ENCODE measurements around the gene COL28A1. TPM values are rescaled to one million over a fixed set of nuclear protein-coding genes. Genes with fewer than 3 reads are reported as not detected.

The COL28A1 gene
- total RNA-seq, 1 experiment from 2014 or later, result 2.2 TPM

- Histone ChIP-seq H3K4me2 (no peak overlapping the region), H2AFZ (no peak overlapping the region), H4K20me1 (ENCODE audit: insufficient read depth) (no peaks in the 10 kb centered on the region), H3K9me3 (ENCODE audit: insufficient read depth, low read depth) (peaks cover 30% of the 10 kb centered on the region), H3K27me3 (ENCODE audit: insufficient read depth, low read depth) (no peaks in the 10 kb centered on the region), H3K36me3 (ENCODE audit: low read depth) (no peaks in the 10 kb centered on the region), H3F3A (ENCODE audit: insufficient read depth, low read depth) (peaks cover 10% of the 10 kb centered on the region; the same call in 1 of the 2 replicates), H3K4me1 (replicated peaks; ENCODE audit: insufficient read depth) (peaks cover 48% of the 10 kb centered on the region), H3K4me3 (no peak overlapping the region), H3K27ac (no peak overlapping the region), H3K9me2 (ENCODE audit: insufficient read depth) (no peaks in the 10 kb centered on the region), H3K79me2 (ENCODE audit: low read depth) (no peaks in the 10 kb centered on the region)
- CTCF ChIA-PET, result no interaction called here
- no TSS peak for BruUV-seq (replicated peaks)
- DNase-seq, result no peak
- intact Hi-C loops (cut with micrococcal nuclease; ENCODE audit: unreplicated experiment), result no loop called here
- POLR2A ChIA-PET (ENCODE audit: unreplicated experiment), result interaction anchor here (0.5 to 0.7 kb wide), 2 partner anchors 176 to 201 kb away, joined by 3 to 4 read pairs; no protein-coding TSS in a partner anchor
- TF ChIP-seq CTCF (conservative IDR thresholded peaks at IDR 0.05) (no peak), EZH2 (IDR thresholded peaks at IDR 0.05; ENCODE audit: low read depth) (no peak)
Measured at GRCh38 chr7:7490003-7490402, 45.7 kb downstream of the COL28A1 start.

GRCh38 chr7:7489546-7489945, 46.1 kb downstream of the COL28A1 start:
- H3K9me2 ChIP-seq (ENCODE audit: insufficient read depth), result no peaks in the 10 kb centered on the region
- H3K79me2 ChIP-seq (ENCODE audit: low read depth), result no peaks in the 10 kb centered on the region
- POLR2A ChIA-PET (ENCODE audit: unreplicated experiment), result interaction anchor here (0.5 to 0.7 kb wide), 4 partner anchors 51 to 422 kb away, joined by 3 to 5 read pairs (median 4); no protein-coding TSS in a partner anchor
- peaks cover 48% of the 10 kb centered on the region for H3K4me1 ChIP-seq (replicated peaks; ENCODE audit: insufficient read depth)
- TF ChIP-seq CTCF (conservative IDR thresholded peaks at IDR 0.05) (no peak), EZH2 (IDR thresholded peaks at IDR 0.05; ENCODE audit: low read depth) (no peak)
- peaks cover 10% of the 10 kb centered on the region; the same call in 1 of the 2 replicates for H3F3A ChIP-seq (ENCODE audit: insufficient read depth, low read depth)
- no peak overlapping the region for H3K4me3 ChIP-seq
- no peaks in the 10 kb centered on the region for H4K20me1 ChIP-seq (ENCODE audit: insufficient read depth)
- H3K36me3 ChIP-seq (ENCODE audit: low read depth), result no peaks in the 10 kb centered on the region
- intact Hi-C loops (cut with micrococcal nuclease; ENCODE audit: unreplicated experiment), result no loop called here
- BruUV-seq (replicated peaks), result no TSS peak
- CTCF ChIA-PET, result no interaction called here
- DNase-seq, result peak; percentile 44 to 71
- H3K9me3 ChIP-seq (ENCODE audit: insufficient read depth, low read depth), result peaks cover 33% of the 10 kb centered on the region
- H3K27ac ChIP-seq, result no peak overlapping the region
- no peak overlapping the region for H2AFZ ChIP-seq
- H3K27me3 ChIP-seq (ENCODE audit: insufficient read depth, low read depth), result no peaks in the 10 kb centered on the region
- H3K4me2 ChIP-seq, result no peak overlapping the region

GRCh38 chr7:7486362-7486761, 49.3 kb downstream of the COL28A1 start:
- CTCF ChIA-PET, result no interaction called here
- Histone ChIP-seq H3K27ac (no peak overlapping the region), H3K9me3 (ENCODE audit: insufficient read depth, low read depth) (peaks cover 28% of the 10 kb centered on the region), H3K4me2 (no peak overlapping the region), H3K36me3 (ENCODE audit: low read depth) (no peaks in the 10 kb centered on the region; the same call in 1 of the 2 replicates), H4K20me1 (ENCODE audit: insufficient read depth) (no peaks in the 10 kb centered on the region), H3K4me1 (replicated peaks; ENCODE audit: insufficient read depth) (peaks cover 22% of the 10 kb centered on the region), H3K4me3 (no peak overlapping the region), H3F3A (ENCODE audit: insufficient read depth, low read depth) (no peaks in the 10 kb centered on the region), H3K9me2 (ENCODE audit: insufficient read depth) (no peaks in the 10 kb centered on the region), H3K27me3 (ENCODE audit: insufficient read depth, low read depth) (no peaks in the 10 kb centered on the region), H3K79me2 (ENCODE audit: low read depth) (no peaks in the 10 kb centered on the region), H2AFZ (no peak overlapping the region)
- BruUV-seq (replicated peaks), result no TSS peak
- DNase-seq, result no peak
- TF ChIP-seq CTCF (conservative IDR thresholded peaks at IDR 0.05), result no peak
- TF ChIP-seq EZH2 (IDR thresholded peaks at IDR 0.05; ENCODE audit: low read depth), result no peak
- intact Hi-C loops (cut with micrococcal nuclease; ENCODE audit: unreplicated experiment), result no loop called here
- POLR2A ChIA-PET (ENCODE audit: unreplicated experiment), result no interaction called here
